NCI-H1694 (cell line): ENCODE data around the gene CEP70.
"Not testable (repeated sequence)": the region's sequence is repeated elsewhere in the genome, so short reads cannot be mapped to it uniquely, and the experiment has no call there.

Experiments used
- DNase-seq: peaks from one replicate; lab custom pipeline; 2025; lab: John Stamatoyannopoulos, UW

The CEP70 gene

GRCh38 chr3:138594150-138594934 is at the start of gene CEP70:
CEP70 (minus strand) TSS chr3:138594260; CDS start chr3:138572927, 21,333 bp downstream.
- no peak for DNase-seq

GRCh38 chr3:138642927-138643253 is 48.8 kb upstream of the CEP70 start:
- DNase-seq = no peak

GRCh38 chr3:138642226-138642926 is 48.3 kb upstream of the CEP70 start:
- DNase-seq = no peak

GRCh38 chr3:138640537-138640936 is 46.5 kb upstream of the CEP70 start:
- DNase-seq = no peak

GRCh38 chr3:138638641-138639040 is 44.6 kb upstream of the CEP70 start:
- DNase-seq = no peak

GRCh38 chr3:138629526-138629925 is 35.5 kb upstream of the CEP70 start:
- no peak for DNase-seq

- DNase-seq = no peak
These were observed 31.8 kb upstream of the CEP70 start for GRCh38 chr3:138625707-138626365.

GRCh38 chr3:138624518-138624917 is 30.5 kb upstream of the CEP70 start:
- no peak for DNase-seq

GRCh38 chr3:138620431-138620830 is 26.4 kb upstream of the CEP70 start:
- DNase-seq = no peak

GRCh38 chr3:138615462-138615861 is 21.4 kb upstream of the CEP70 start:
- DNase-seq = no peak

- DNase-seq = no peak
These were observed 15.8 kb upstream of the CEP70 start for GRCh38 chr3:138609898-138610266.

- peak; percentile 20 for DNase-seq
These were observed 14.5 kb upstream of the CEP70 start, which contains the start of gene FAIM for GRCh38 chr3:138608322-138609135. FAIM (plus strand) TSS chr3:138608771; CDS start chr3:138619727, 10,956 bp downstream.

GRCh38 chr3:138604106-138604595 is 10.1 kb upstream of the CEP70 start:
- not testable (repeated sequence) for DNase-seq

- not testable (repeated sequence) for DNase-seq
These were observed 7.6 kb upstream of the CEP70 start for GRCh38 chr3:138601661-138602060.

- DNase-seq = no peak
These were observed 6.2 kb upstream of the CEP70 start for GRCh38 chr3:138600100-138600745.

- no peak for DNase-seq
These were observed 4.5 kb upstream of the CEP70 start for GRCh38 chr3:138598534-138598933.

- not testable (repeated sequence) for DNase-seq
These were observed 3.3 kb upstream of the CEP70 start for GRCh38 chr3:138597186-138597976.

- DNase-seq = no peak
These were observed 1.0 kb upstream of the CEP70 start for GRCh38 chr3:138594935-138595610.

GRCh38 chr3:138593488-138594149 is 441 bp downstream of the CEP70 start:
- no peak for DNase-seq
